HepG2 (cell line): ENCODE data around the gene PEX10. TPM values are rescaled to one million over a fixed set of nuclear protein-coding genes. Genes with fewer than 3 reads are reported as not detected.

Experiments used
- CC2D1A ChIP-seq: sonication (generic); formaldehyde crosslinking; IDR thresholded peaks from 2 replicates; pipeline ENCODE4 v1.8.1; 2023; ENCODE audit warnings: mild to moderate bottlenecking, missing genetic modification reagents
- GATAD2A ChIP-seq: IDR thresholded peaks from 2 replicates; pipeline ENCODE4 v1.6.1; 2016
- HOMEZ ChIP-seq: IDR thresholded peaks from 2 replicates; pipeline ENCODE4 v1.6.1; 2016; ENCODE audit warnings: low read depth
- KDM1A ChIP-seq: IDR thresholded peaks from 2 replicates; pipeline ENCODE4 v1.6.1; 2016; ENCODE audit warnings: missing compliant biosample characterization
- MIER2 ChIP-seq: IDR thresholded peaks from 2 replicates; pipeline ENCODE4 v1.6.1; 2016; ENCODE audit warnings: missing biosample characterization, missing genetic modification reagents
- PCBP2 ChIP-seq: fragments of 200-400 bp; formaldehyde crosslinking; optimal IDR thresholded peaks from 2 replicates; pipeline ENCODE3; 2018; ENCODE audit warnings: low read length, low read depth; ENCODE audit not compliant: poor library complexity, severe bottlenecking
- PHF20 ChIP-seq: sonication (generic); formaldehyde crosslinking; IDR thresholded peaks from 2 replicates; pipeline ENCODE4 v1.5.0; 2020; ENCODE audit warnings: mild to moderate bottlenecking, missing genetic modification reagents
- PREB ChIP-seq: sonication (generic); formaldehyde crosslinking; IDR thresholded peaks from 2 replicates; pipeline ENCODE4 v1.4.0; 2020; ENCODE audit warnings: missing genetic modification reagents
- SKIL ChIP-seq: sonication (generic); formaldehyde crosslinking; IDR thresholded peaks from 2 replicates; pipeline ENCODE4 v1.8.0; 2022; ENCODE audit warnings: missing genetic modification reagents, mild to moderate bottlenecking, moderate library complexity, borderline replicate concordance
- SMARCE1 ChIP-seq: fragments of 450-650 bp; IDR thresholded peaks from 2 replicates; pipeline ENCODE4 v1.6.1; 2017; ENCODE audit warnings: borderline replicate concordance
- SMC3 ChIP-seq: IDR thresholded peaks from 2 replicates; pipeline ENCODE4 v1.6.1; 2011; ENCODE audit warnings: low read length, improper control_type of control experiment
- TEAD3 ChIP-seq: optimal IDR thresholded peaks from 2 replicates; pipeline ENCODE3; 2016; ENCODE audit warnings: borderline replicate concordance
- ZFP36L1 ChIP-seq: sonication (generic); formaldehyde crosslinking; IDR thresholded peaks from 2 replicates; pipeline ENCODE4 v1.8.0; 2022; ENCODE audit warnings: mild to moderate bottlenecking, missing genetic modification reagents, moderate library complexity
- ZFP41 ChIP-seq: sonication (generic); formaldehyde crosslinking; IDR thresholded peaks from 2 replicates; pipeline ENCODE4 v1.4.0; 2020; ENCODE audit warnings: mild to moderate bottlenecking, missing genetic modification reagents, borderline replicate concordance
- ZGPAT ChIP-seq: IDR thresholded peaks from 2 replicates; pipeline ENCODE4 v1.6.1; 2016; ENCODE audit warnings: mild to moderate bottlenecking
- ZNF274 ChIP-seq: sonication (generic); formaldehyde crosslinking; IDR thresholded peaks from 2 replicates; pipeline ENCODE4 v1.5.1; 2020; ENCODE audit warnings: mild to moderate bottlenecking, missing genetic modification reagents
- ZNF570 ChIP-seq: sonication (generic); formaldehyde crosslinking; IDR thresholded peaks from 2 replicates; pipeline ENCODE4 v1.4.0; 2020; ENCODE audit warnings: mild to moderate bottlenecking, missing genetic modification reagents, borderline replicate concordance
- ZNF629 ChIP-seq: sonication (generic); formaldehyde crosslinking; conservative IDR thresholded peaks from 2 replicates; pipeline ENCODE4 v1.5.0; 2020; ENCODE audit warnings: missing genetic modification reagents
- ZNF691 ChIP-seq: sonication (generic); formaldehyde crosslinking; IDR thresholded peaks from 2 replicates; pipeline ENCODE4 v1.4.0; 2020; ENCODE audit warnings: missing genetic modification reagents, low read depth, mild to moderate bottlenecking, borderline replicate concordance
- ZNF768 ChIP-seq: sonication (generic); formaldehyde crosslinking; IDR thresholded peaks from 2 replicates; pipeline ENCODE4 v1.4.0; 2020; ENCODE audit warnings: missing genetic modification reagents
- polyA plus RNA-seq, 8 experiments: library from polyadenylated mRNA; depleted of rRNA in 3 of 8; stranded (reverse) in 7 of 8; unstranded in 1 of 8; fragments of >200 nt; fragmentation: Illumina TruSeq in 4 of 8; extraction: Trizol in 4 of 8; gene quantifications; 2 replicates each; pipeline versions ENCODE4 v1.2.1 to v1.2.3, GENCODE V29; 2011 to 2016; ENCODE audit warnings: low read depth in 4 of 8, missing spikeins in 1 of 8, mixed read lengths in 1 of 8; ENCODE audit not compliant: insufficient read depth in 1 of 8
- total RNA-seq, 5 experiments: library from RNA; depleted of rRNA; stranded (reverse); fragments of >200 nt; fragmentation: Illumina TruSeq; extraction: Trizol; gene quantifications; 2 replicates each; pipeline ENCODE4 v1.2.3, GENCODE V29; 2016; ENCODE audit warnings: low read depth in 1 of 5
- TF ChIP-seq, protein P1 (sequence below): sonication (generic); formaldehyde crosslinking; IDR thresholded peaks from 2 replicates; pipeline ENCODE4 v1.8.1; 2023; ENCODE audit warnings: mild to moderate bottlenecking, missing genetic modification reagents

PEX10 gene
- total and polyA plus RNA-seq, 2 of the 13 experiments (the other 11 are each of a cell fraction or from before 2014, with no cell fraction given) = 16.1 to 39.6 TPM

- TF ChIP-seq ZGPAT (CRISPR knock-in tag) (peak; percentile 79), ZNF691 (CRISPR knock-in tag) (no peak), SKIL (CRISPR knock-in tag) (0 out of 2 replicates have a peak, but pooled peaks have one; percentile 38), PREB (CRISPR knock-in tag) (no peak), SMC3 (no peak), CC2D1A (CRISPR knock-in tag) (no peak), MIER2 (CRISPR knock-in tag) (no peak), TEAD3 (CRISPR knock-in tag) (peak; percentile 2), ZFP41 (CRISPR knock-in tag) (peak; percentile 75; the same call in 1 of the 2 replicates), KDM1A (CRISPR knock-in tag) (no peak), PCBP2 (no peak), ZNF629 (CRISPR knock-in tag) (peak; percentile 54; the same call in 1 of the 2 replicates), PHF20 (CRISPR knock-in tag) (peak; percentile 55; the same call in 1 of the 2 replicates), GATAD2A (CRISPR knock-in tag) (no peak), ZNF274 (CRISPR knock-in tag) (peak; percentile 93), ZNF768 (CRISPR knock-in tag) (peak; percentile 17; the same call in 1 of the 2 replicates), SMARCE1 (no peak), ZFP36L1 (CRISPR knock-in tag) (peak; percentile 81), ZNF570 (CRISPR knock-in tag) (no peak), HOMEZ (CRISPR knock-in tag) (no peak)
- TF ChIP-seq, protein P1, sequence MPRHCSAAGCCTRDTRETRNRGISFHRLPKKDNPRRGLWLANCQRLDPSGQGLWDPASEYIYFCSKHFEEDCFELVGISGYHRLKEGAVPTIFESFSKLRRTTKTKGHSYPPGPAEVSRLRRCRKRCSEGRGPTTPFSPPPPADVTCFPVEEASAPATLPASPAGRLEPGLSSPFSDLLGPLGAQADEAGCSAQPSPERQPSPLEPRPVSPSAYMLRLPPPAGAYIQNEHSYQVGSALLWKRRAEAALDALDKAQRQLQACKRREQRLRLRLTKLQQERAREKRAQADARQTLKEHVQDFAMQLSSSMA (CRISPR knock-in tag) = peak; percentile 84; the same call in 1 of the 2 replicates
Observed at GRCh38 chr1:2412773-2413494, 570 bp upstream of the PEX10 start (continued).
